Stimulated activated CD4-positive, alpha-beta T cell treated with anti-CD3 and anti-CD28 coated beads, Interleukin-4, amount 100 ng/mL, for 1 hour (primary cell): ENCODE results near the gene JPH3.
A peak's percentile ranks its signal among the peaks of the same experiment; 100 is the strongest.

Experiments used
- DNase-seq: peaks from one replicate; pipeline ENCODE4 v3.0.0-alpha.2; 2020

The JPH3 gene

GRCh38 chr16:87602001-87602775 is at the start of gene JPH3:
JPH3 (plus strand) TSS chr16:87602508; CDS start chr16:87603147, 639 bp downstream.
- DNase-seq, result no peak

GRCh38 chr16:87552772-87553573 is 49.3 kb upstream of the JPH3 start:
- DNase-seq, result no peak

GRCh38 chr16:87554754-87555427 is 47.4 kb upstream of the JPH3 start:
- DNase-seq, result no peak

GRCh38 chr16:87555647-87556046 is 46.7 kb upstream of the JPH3 start:
- DNase-seq, result no peak

GRCh38 chr16:87556941-87557459 is 45.3 kb upstream of the JPH3 start:
- no peak for DNase-seq

- DNase-seq, result no peak
These were observed 43.6 kb upstream of the JPH3 start for GRCh38 chr16:87558682-87559081.

GRCh38 chr16:87559945-87560344 is 42.4 kb upstream of the JPH3 start:
- no peak for DNase-seq

- peak; percentile 17 for DNase-seq
These were observed 41.7 kb upstream of the JPH3 start for GRCh38 chr16:87560428-87561199.

GRCh38 chr16:87561200-87562105 is 40.9 kb upstream of the JPH3 start:
- DNase-seq, result no peak

- DNase-seq, result no peak
These were observed 40.1 kb upstream of the JPH3 start for GRCh38 chr16:87562201-87562600.

- no peak for DNase-seq
These were observed 39.3 kb upstream of the JPH3 start for GRCh38 chr16:87563022-87563421.

GRCh38 chr16:87563714-87564523 is 38.4 kb upstream of the JPH3 start:
- no peak for DNase-seq

GRCh38 chr16:87564524-87564778 is 37.9 kb upstream of the JPH3 start:
- no peak for DNase-seq

- no peak for DNase-seq
These were observed 32.4 kb upstream of the JPH3 start for GRCh38 chr16:87569601-87570571.

- no peak for DNase-seq
These were observed 31.8 kb upstream of the JPH3 start for GRCh38 chr16:87570572-87570937.

GRCh38 chr16:87570938-87571867 is 31.1 kb upstream of the JPH3 start:
- no peak for DNase-seq

GRCh38 chr16:87571868-87572244 is 30.5 kb upstream of the JPH3 start:
- DNase-seq, result no peak

- no peak for DNase-seq
These were observed 29.3 kb upstream of the JPH3 start for GRCh38 chr16:87572959-87573358.
